NCI-H82 treated with DMSO at 0.1 percent for 48 hours (cell line): ENCODE results near the gene BAK1.
"Not testable (repeated sequence)": the region's sequence is repeated elsewhere in the genome, so short reads cannot be mapped to it uniquely, and the experiment has no call there.

Experiments used
- DNase-seq: peaks from one replicate; lab custom pipeline; 2025; ENCODE audit not compliant: unreplicated experiment; lab: John Stamatoyannopoulos, UW

The BAK1 gene

GRCh38 chr6:33609019-33609418 is 28.9 kb upstream of the BAK1 start:
- DNase-seq = no peak

GRCh38 chr6:33607784-33608161 is 27.7 kb upstream of the BAK1 start:
- DNase-seq = no peak

- DNase-seq = no peak
These were observed 27.2 kb upstream of the BAK1 start for GRCh38 chr6:33607126-33607783.

GRCh38 chr6:33606642-33607041 is 26.6 kb upstream of the BAK1 start:
- no peak for DNase-seq

GRCh38 chr6:33604941-33605854 is 25.1 kb upstream of the BAK1 start:
- no peak for DNase-seq

- no peak for DNase-seq
These were observed 22.1 kb upstream of the BAK1 start for GRCh38 chr6:33602180-33602579.

GRCh38 chr6:33600761-33601160 is 20.7 kb upstream of the BAK1 start:
- no peak for DNase-seq

- DNase-seq = no peak
These were observed 19.4 kb upstream of the BAK1 start for GRCh38 chr6:33599413-33599938.

- no peak for DNase-seq
These were observed 17.7 kb upstream of the BAK1 start for GRCh38 chr6:33597551-33598322.

GRCh38 chr6:33596894-33597293 is 16.8 kb upstream of the BAK1 start:
- not testable (repeated sequence) for DNase-seq

GRCh38 chr6:33595001-33595846 is 15.1 kb upstream of the BAK1 start:
- peak; percentile 65 for DNase-seq

GRCh38 chr6:33593414-33593727 is 13.3 kb upstream of the BAK1 start:
- DNase-seq = no peak

- DNase-seq = no peak
These were observed 12.7 kb upstream of the BAK1 start for GRCh38 chr6:33592595-33593413.

GRCh38 chr6:33592280-33592594 is 12.2 kb upstream of the BAK1 start:
- no peak for DNase-seq

- DNase-seq = no peak
These were observed 11.5 kb upstream of the BAK1 start for GRCh38 chr6:33591424-33592032.

- no peak for DNase-seq
These were observed 10.6 kb upstream of the BAK1 start for GRCh38 chr6:33590531-33591198.

- no peak for DNase-seq
These were observed 9.9 kb upstream of the BAK1 start for GRCh38 chr6:33589731-33590530.

- DNase-seq = no peak
These were observed 9.3 kb upstream of the BAK1 start for GRCh38 chr6:33589392-33589730.
